ENCODE measurements around the gene HLA-DPB1. TPM values are rescaled to one million over a fixed set of nuclear protein-coding genes. Genes with fewer than 3 reads are reported as not detected.

HLA-DPB1 gene
- total and polyA plus RNA-seq, 7 donors, result 39.2 to 359 (median 62.4) TPM

DNA sequence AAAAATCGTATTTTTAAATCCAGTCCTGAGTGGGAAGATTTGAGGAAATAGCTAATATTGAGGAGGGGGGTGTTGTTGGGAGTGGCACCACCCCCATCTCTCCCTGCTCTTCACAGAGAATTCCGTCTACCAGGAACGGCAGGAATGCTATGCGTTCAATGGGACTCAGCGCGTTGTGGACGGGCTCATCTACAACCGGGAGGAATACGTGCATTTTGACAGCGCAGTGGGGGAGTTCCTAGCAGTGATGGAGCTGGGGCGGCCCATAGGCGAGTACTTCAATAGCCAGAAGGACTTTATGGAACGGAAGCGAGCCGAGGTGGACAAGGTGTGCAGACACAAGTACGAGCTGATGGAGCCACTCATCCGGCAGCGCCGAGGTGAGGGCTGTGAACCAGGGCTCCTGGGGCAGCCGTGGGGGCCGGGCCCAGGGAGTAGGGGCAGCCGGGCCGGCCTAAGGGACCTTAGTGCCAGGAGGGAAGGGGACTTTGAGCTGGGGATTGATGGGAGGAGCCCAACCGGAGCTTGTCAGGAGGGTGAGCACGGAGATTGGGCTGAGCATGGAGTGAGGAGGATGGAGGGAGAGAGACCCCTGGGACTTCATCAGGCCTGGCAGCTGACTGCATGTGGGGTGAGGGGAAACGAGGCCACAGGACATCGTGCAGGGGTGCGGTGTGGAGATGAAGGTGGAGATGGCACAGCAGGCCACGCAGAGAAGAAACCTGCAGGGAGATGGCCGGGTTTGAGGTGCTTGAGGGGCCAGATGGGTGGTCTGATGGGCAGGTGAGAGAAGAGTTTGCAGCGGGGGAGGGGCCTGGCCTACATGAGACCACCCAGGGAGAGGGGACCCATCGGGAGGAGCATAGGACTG, 41.3 kb downstream of the HLA-DPB1 start:
- no peak for DNase-seq
- intact Hi-C loops (cut with DNase I), result no loop called here
- Histone ChIP-seq H3K4me3 (no peak overlapping the region), H3K9me3 (no peaks in the 10 kb centered on the region), H3K36me3 (no peaks in the 10 kb centered on the region), H3K27me3 (peaks cover 19 to 58% (median 26%) of the 10 kb centered on the region in 3 donors), H3K27ac (no peak overlapping the region), H3K4me1 (peaks cover 0 to 7% (median 0%) of the 10 kb centered on the region in 4 donors)
- 8 to 11% methylated on average over 32 of the region's 32 CpGs for WGBS, 2 donors
- TF ChIP-seq POLR2A (IDR thresholded peaks at IDR 0.05) (no peak), POLR2AphosphoS5 (IDR thresholded peaks at IDR 0.05) (no peak), EP300 (IDR thresholded peaks at IDR 0.05) (no peak)
- TF ChIP-seq, protein P1, sequence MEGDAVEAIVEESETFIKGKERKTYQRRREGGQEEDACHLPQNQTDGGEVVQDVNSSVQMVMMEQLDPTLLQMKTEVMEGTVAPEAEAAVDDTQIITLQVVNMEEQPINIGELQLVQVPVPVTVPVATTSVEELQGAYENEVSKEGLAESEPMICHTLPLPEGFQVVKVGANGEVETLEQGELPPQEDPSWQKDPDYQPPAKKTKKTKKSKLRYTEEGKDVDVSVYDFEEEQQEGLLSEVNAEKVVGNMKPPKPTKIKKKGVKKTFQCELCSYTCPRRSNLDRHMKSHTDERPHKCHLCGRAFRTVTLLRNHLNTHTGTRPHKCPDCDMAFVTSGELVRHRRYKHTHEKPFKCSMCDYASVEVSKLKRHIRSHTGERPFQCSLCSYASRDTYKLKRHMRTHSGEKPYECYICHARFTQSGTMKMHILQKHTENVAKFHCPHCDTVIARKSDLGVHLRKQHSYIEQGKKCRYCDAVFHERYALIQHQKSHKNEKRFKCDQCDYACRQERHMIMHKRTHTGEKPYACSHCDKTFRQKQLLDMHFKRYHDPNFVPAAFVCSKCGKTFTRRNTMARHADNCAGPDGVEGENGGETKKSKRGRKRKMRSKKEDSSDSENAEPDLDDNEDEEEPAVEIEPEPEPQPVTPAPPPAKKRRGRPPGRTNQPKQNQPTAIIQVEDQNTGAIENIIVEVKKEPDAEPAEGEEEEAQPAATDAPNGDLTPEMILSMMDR (IDR thresholded peaks at IDR 0.05), result no peak

DNA sequence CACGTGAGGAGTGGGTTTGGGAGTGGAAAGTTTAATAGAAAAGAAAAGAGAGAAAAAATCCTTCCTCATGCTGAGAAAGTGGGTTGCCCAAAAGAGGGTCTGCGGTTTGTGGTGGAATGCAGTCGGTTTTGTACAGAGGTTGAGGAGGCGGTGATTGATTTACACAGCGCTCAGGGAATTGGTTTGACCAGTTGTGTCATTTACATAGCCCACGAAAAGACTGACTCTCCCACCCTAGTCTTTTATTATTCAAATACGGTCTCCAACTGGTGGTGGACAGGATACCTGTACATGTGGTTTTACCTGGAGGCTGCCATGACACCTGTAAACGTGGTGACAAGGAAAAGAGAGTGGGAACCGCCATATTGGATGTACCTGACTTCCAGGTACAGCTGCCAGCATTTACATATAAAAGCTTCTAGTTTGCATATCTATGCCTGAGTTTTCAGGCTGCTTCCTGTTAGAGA, 42.1 kb downstream of the HLA-DPB1 start:
- H3K27me3 ChIP-seq, result peaks cover 19 to 55% (median 26%) of the 10 kb centered on the region in 3 donors
- intact Hi-C loops (cut with DNase I), result no loop called here
- peaks cover 0 to 7% (median 0%) of the 10 kb centered on the region in 4 donors for H3K4me1 ChIP-seq
- WGBS, 2 donors, result 17 to 39% methylated on average over 9 of the region's 9 CpGs
- no peak for DNase-seq
- no peak for TF ChIP-seq POLR2A (IDR thresholded peaks at IDR 0.05)
- TF ChIP-seq, protein P1 (IDR thresholded peaks at IDR 0.05), result no peak
- no peak for TF ChIP-seq EP300 (IDR thresholded peaks at IDR 0.05)
- TF ChIP-seq POLR2AphosphoS5 (IDR thresholded peaks at IDR 0.05), result no peak
- no peak overlapping the region for H3K4me3 ChIP-seq
- H3K9me3 ChIP-seq, result no peaks in the 10 kb centered on the region
- H3K36me3 ChIP-seq, result no peaks in the 10 kb centered on the region
- H3K27ac ChIP-seq, result no peak overlapping the region

DNA sequence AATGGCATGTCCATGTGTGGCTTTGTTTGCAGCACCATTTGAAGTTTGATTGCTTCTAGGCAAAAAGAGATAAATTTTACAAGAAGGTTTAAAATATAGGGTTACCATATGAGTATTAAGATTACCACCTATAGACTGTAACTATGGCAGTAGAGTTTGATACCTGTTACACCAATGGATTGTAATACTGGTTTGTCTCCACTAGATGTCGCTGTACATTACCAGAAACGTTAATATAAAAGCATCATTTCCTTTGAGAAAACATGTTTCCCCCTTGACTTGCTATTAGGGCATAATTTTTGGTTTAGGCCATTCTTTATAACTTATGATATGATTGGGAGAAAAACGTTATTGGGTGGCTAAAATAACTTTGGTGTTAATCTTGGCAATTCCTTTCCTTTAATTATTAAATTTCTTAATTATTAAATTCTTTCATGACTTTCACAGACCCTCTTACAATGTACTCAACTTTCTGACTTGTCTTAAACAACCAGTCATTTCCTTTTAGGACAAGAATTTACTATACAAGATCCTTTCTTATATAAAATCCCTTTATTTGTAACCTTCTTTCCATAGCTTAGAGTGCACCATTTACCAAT, 42.8 kb downstream of the HLA-DPB1 start:
- peaks cover 0 to 7% (median 0%) of the 10 kb centered on the region in 4 donors for H3K4me1 ChIP-seq
- TF ChIP-seq, protein P1 (IDR thresholded peaks at IDR 0.05), result peak; percentile 32 to 87 (median 74)
- TF ChIP-seq EP300 (IDR thresholded peaks at IDR 0.05), result no peak
- 0 to 1% methylated on average over 3 of the region's 3 CpGs for WGBS, 2 donors
- H3K36me3 ChIP-seq, result no peaks in the 10 kb centered on the region
- intact Hi-C loops (cut with DNase I), result loop anchor here (1.0 kb wide), 1 partner anchor 130 kb away; no protein-coding TSS in a partner anchor
- peaks cover 0 to 3% (median under 1%) of the 10 kb centered on the region in 4 donors for H3K9me3 ChIP-seq
- no peak overlapping the region for H3K4me3 ChIP-seq
- no peak overlapping the region for H3K27ac ChIP-seq
- peaks cover 19 to 47% (median 26%) of the 10 kb centered on the region in 3 donors for H3K27me3 ChIP-seq
- DNase-seq, result no peak

DNA sequence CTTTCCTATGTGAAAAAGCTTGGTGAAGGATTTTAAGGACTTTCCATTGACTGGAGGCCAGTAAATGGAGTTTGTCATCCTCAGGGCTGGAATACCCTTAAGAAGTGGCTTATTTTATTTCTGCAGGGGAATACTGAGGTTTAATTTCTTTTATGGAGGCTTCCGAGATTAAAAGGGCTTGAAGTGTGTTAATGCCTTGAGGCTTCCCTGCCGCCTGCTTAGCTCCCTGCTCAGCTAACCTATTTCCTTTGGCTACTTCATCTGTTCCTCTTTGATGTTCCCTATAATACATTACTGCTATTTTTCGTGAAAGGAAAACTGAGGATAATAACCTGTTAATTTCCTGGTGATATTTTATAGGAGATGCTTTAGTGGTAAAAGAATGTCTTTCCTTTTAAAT, 44.2 kb downstream of the HLA-DPB1 start:
- Histone ChIP-seq H3K9me3 (peaks cover 0 to 7% (median 3%) of the 10 kb centered on the region in 4 donors), H3K27me3 (peaks cover 19 to 33% (median 26%) of the 10 kb centered on the region in 3 donors), H3K4me3 (no peak overlapping the region), H3K4me1 (peaks cover 0 to 7% (median 0%) of the 10 kb centered on the region in 4 donors), H3K36me3 (no peaks in the 10 kb centered on the region), H3K27ac (no peak overlapping the region)
- WGBS, 2 donors, result 51 to 74% methylated on average over 3 of the region's 3 CpGs
- intact Hi-C loops (cut with DNase I), result no loop called here
- DNase-seq, result no peak
- TF ChIP-seq POLR2AphosphoS5 (IDR thresholded peaks at IDR 0.05) (no peak), POLR2A (IDR thresholded peaks at IDR 0.05) (no peak), EP300 (IDR thresholded peaks at IDR 0.05) (no peak)
- TF ChIP-seq, protein P1 (IDR thresholded peaks at IDR 0.05), result no peak

Measured in sigmoid colon (tissue), 7 donors.